Naive B cell (primary cell): ENCODE data around the gene CAPN12. TPM values are rescaled to one million over a fixed set of nuclear protein-coding genes. Genes with fewer than 3 reads are reported as not detected.
A peak's percentile ranks its signal among the peaks of the same experiment; 100 is the strongest.
"Not testable (repeated sequence)": the region's sequence is repeated elsewhere in the genome, so short reads cannot be mapped to it uniquely, and the experiment has no call there.

Source experiments
- ATAC-seq, 2 donors: fragments of 150-1000 bp; cut with Tn5 transposase; 2 replicates each; pipeline ENCODE4 v1.10.0; 2021; ENCODE audit warnings: low read depth in 2 of 2, mild to moderate bottlenecking in 2 of 2, moderate library complexity in 2 of 2
- DNase-seq: peaks from one replicate; pipeline ENCODE4 v3.0.0; 2022
- H3K27ac Mint-ChIP-seq, 6 donors: one replicate each; pipeline ENCODE4 v1.8.0; 2020 to 2022; ENCODE audit warnings: mild to moderate bottlenecking in 6 of 6, mixed read lengths in 6 of 6, moderate library complexity in 5 of 6, inconsistent platforms in 2 of 6
- H3K27me3 Mint-ChIP-seq, 3 donors: one replicate each; pipeline ENCODE4 v1.8.0; 2021 to 2022; ENCODE audit warnings: mixed read lengths in 3 of 3, mild to moderate bottlenecking in 1 of 3
- H3K36me3 Mint-ChIP-seq, 2 donors: one replicate each; pipeline ENCODE4 v1.8.0; 2020 to 2022; ENCODE audit warnings: mixed read lengths in 2 of 2, inconsistent platforms in 1 of 2, mild to moderate bottlenecking in 1 of 2
- H3K4me1 Mint-ChIP-seq, 3 donors: one replicate each; pipeline ENCODE4 v1.8.0; 2020 to 2022; ENCODE audit warnings: mixed read lengths in 3 of 3, inconsistent platforms in 1 of 3, mild to moderate bottlenecking in 1 of 3, moderate library complexity in 1 of 3
- H3K4me3 Mint-ChIP-seq, 8 donors: one replicate each; pipeline ENCODE4 v1.8.0; 2020 to 2022; ENCODE audit warnings: mild to moderate bottlenecking in 8 of 8, mixed read lengths in 8 of 8, moderate library complexity in 8 of 8, inconsistent platforms in 2 of 8
- H3K9me3 Mint-ChIP-seq, 7 donors: one replicate each; pipeline ENCODE4 v1.8.0; 2020 to 2022; ENCODE audit warnings: mixed read lengths in 7 of 7, mild to moderate bottlenecking in 5 of 7, inconsistent platforms in 2 of 7, moderate library complexity in 1 of 7
- polyA plus RNA-seq, 6 donors: library from polyadenylated mRNA; unstranded; fragments of 300-500 nt; fragmentation: Illumina TruSeq; gene quantifications; one replicate each; pipeline ENCODE4 v1.2.3, GENCODE V29; 2021; ENCODE audit warnings: low read depth in 6 of 6

The CAPN12 gene
- polyA plus RNA-seq, 6 donors from 2014 or later, result 3.3 to 25.4 (median 14.0) TPM

GRCh38 chr19:38782212-38782611 lies 37.9 kb upstream of the CAPN12 start:
- H3K4me3 Mint-ChIP-seq, ATAC-seq, H3K4me1 Mint-ChIP-seq, H3K27me3 Mint-ChIP-seq, DNase-seq, H3K9me3 Mint-ChIP-seq, H3K36me3 Mint-ChIP-seq: not testable (repeated sequence)
- H3K27ac Mint-ChIP-seq, result peak overlapping the region in 1 of 6 donors; percentile 72

- Mint-ChIP-seq H3K27me3 (peaks cover 0 to 8% (median 6%) of the 10 kb centered on the region in 3 donors), H3K4me3 (no peak overlapping the region), H3K36me3 (no peaks in the 10 kb centered on the region), H3K4me1 (no peaks in the 10 kb centered on the region), H3K9me3 (no peaks in the 10 kb centered on the region), H3K27ac (peak overlapping the region in 1 of 6 donors; percentile 42)
- DNase-seq (no peak), ATAC-seq (no peak)
Observed at GRCh38 chr19:38781058-38781457, 36.8 kb upstream of the CAPN12 start.

DNA sequence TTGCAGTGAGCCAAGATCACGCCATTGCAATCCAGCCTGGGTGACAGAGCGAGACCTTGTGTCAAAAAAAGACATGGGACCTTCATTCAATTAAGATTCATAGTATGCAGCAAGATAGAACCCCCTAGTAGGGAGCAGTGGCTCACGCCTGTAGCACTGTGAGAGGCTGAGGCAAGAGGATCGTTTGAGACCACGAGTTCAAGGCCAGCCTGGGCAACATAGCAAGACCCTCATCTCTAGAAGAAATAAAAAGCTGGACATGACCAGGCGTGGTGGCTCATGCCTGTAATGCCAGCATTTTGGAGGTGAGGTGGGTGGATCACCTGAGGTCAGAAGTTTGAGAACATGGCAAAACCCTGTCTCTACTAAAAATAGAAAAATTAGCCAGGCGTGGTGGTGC lies 36.2 kb upstream of the CAPN12 start:
- Mint-ChIP-seq H3K4me1 (no peaks in the 10 kb centered on the region), H3K4me3 (no peak overlapping the region), H3K27ac (no peak overlapping the region), H3K27me3 (peaks cover 0 to 8% (median 6%) of the 10 kb centered on the region in 3 donors), H3K9me3 (no peaks in the 10 kb centered on the region), H3K36me3 (no peaks in the 10 kb centered on the region)
- DNase-seq, result no peak
- ATAC-seq, result no peak

GRCh38 chr19:38778733-38779132 lies 34.5 kb upstream of the CAPN12 start:
- no peaks in the 10 kb centered on the region for H3K9me3 Mint-ChIP-seq
- H3K36me3 Mint-ChIP-seq, result no peaks in the 10 kb centered on the region
- H3K4me3 Mint-ChIP-seq, result no peak overlapping the region
- H3K4me1 Mint-ChIP-seq, result no peaks in the 10 kb centered on the region
- no peak overlapping the region for H3K27ac Mint-ChIP-seq
- ATAC-seq, result no peak
- no peak for DNase-seq
- peaks cover 0 to 8% (median 6%) of the 10 kb centered on the region in 3 donors for H3K27me3 Mint-ChIP-seq

GRCh38 chr19:38774181-38774950 lies 30.1 kb upstream of the CAPN12 start:
- peaks cover 1 to 4% (median 3%) of the 10 kb centered on the region in 3 donors for H3K4me1 Mint-ChIP-seq
- H3K36me3 Mint-ChIP-seq, result no peaks in the 10 kb centered on the region
- ATAC-seq (no peak), DNase-seq (no peak)
- H3K27me3 Mint-ChIP-seq, result peaks cover 0 to 8% (median 6%) of the 10 kb centered on the region in 3 donors
- H3K27ac Mint-ChIP-seq, result no peak overlapping the region
- H3K4me3 Mint-ChIP-seq, result peak overlapping the region in 1 of 8 donors; percentile 44
- no peaks in the 10 kb centered on the region for H3K9me3 Mint-ChIP-seq

DNA sequence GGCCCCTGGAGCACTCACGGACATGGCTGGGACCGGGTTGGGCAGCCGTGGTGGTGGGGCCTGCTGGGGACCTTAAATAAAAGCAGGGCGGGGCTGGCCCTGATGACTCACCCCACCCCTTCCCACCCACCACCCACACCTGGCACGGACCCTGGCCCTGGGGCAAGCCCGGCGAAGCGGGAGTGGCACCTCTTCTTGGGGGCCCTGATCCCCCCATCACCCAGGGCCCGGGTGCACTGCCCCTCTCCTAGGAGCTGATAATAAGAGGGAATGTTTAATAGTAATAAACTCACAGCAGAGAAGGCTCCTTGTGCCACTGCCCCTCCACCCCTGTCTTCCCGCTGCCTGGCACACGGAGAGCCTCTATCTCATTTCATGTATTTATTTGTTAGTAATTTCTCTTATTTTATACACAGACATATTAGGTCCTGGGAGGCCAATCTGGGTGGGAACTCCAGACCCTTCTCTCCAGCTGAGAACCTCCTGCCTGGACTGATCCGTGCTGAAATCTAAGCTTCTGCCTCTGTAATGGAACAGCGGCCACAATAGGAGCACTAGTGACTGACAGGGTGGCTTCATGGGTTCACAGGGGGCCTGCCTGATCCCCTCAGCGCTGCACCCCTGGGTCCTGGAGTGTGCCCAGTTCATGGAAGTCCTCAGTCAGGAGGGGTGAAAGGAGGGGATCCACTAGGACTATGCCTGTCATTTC lies 29.3 kb upstream of the CAPN12 start, which contains the start of gene LGALS7:
Gene LGALS7 (minus strand): TSS at position 49 of the 709 bp plus-strand sequence. CDS start 25 bp downstream, at position 24.
- DNase-seq, result no peak
- Mint-ChIP-seq H3K36me3 (no peaks in the 10 kb centered on the region), H3K4me3 (peak within 1 kb of the TSS in 1 of 8 donors; percentile 44), H3K9me3 (no peaks in the 10 kb centered on the region), H3K27me3 (peaks cover 0 to 2% (median 2%) of the 10 kb centered on the region in 3 donors), H3K27ac (no peak within 1 kb of the TSS), H3K4me1 (peaks cover 4 to 9% (median 8%) of the 10 kb centered on the region in 3 donors)
- ATAC-seq, result no peak

- ATAC-seq, DNase-seq, H3K27ac Mint-ChIP-seq, H3K27me3 Mint-ChIP-seq, H3K36me3 Mint-ChIP-seq, H3K4me3 Mint-ChIP-seq, H3K9me3 Mint-ChIP-seq: not testable (repeated sequence)
- peaks cover 4 to 12% (median 8%) of the 10 kb centered on the region in 3 donors for H3K4me1 Mint-ChIP-seq
Observed at GRCh38 chr19:38771569-38771968, 27.3 kb upstream of the CAPN12 start.

DNA sequence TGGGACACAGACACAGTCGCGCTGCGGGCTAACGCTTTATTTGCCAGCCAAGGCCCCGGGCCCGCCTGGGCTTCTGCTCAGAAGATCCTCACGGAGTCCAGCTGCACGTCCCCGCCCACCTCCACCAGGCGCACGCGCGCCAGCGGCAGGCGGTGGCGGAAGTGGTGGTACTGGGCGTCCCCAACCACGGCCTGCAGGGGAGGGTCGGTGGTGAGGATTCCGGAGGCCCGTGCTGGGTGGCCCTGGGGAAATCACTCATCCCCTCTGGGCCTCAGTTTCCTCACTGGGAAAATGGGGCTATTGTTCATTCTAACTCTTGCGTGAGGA lies 26.6 kb upstream of the CAPN12 start:
- not testable (repeated sequence) for DNase-seq, H3K9me3 Mint-ChIP-seq, H3K27me3 Mint-ChIP-seq, H3K36me3 Mint-ChIP-seq, H3K4me3 Mint-ChIP-seq, H3K27ac Mint-ChIP-seq
- peak; percentile 50 to 56 for ATAC-seq
- peaks cover 4 to 12% (median 8%) of the 10 kb centered on the region in 3 donors for H3K4me1 Mint-ChIP-seq

GRCh38 chr19:38770228-38770948 lies 26.1 kb upstream of the CAPN12 start:
- not testable (repeated sequence) for H3K9me3 Mint-ChIP-seq, H3K36me3 Mint-ChIP-seq, DNase-seq, H3K27me3 Mint-ChIP-seq
- Mint-ChIP-seq H3K27ac (peak overlapping the region in 1 of 6 donors; percentile 96), H3K4me3 (peak overlapping the region in 6 of 8 donors; percentile 42 to 89 (median 72)), H3K4me1 (peaks cover 4 to 12% (median 8%) of the 10 kb centered on the region in 3 donors)
- peak; percentile 9 to 15 for ATAC-seq

- DNase-seq (peak; percentile 95), ATAC-seq (peak; percentile 90 to 92)
- Mint-ChIP-seq H3K9me3 (peaks cover 0 to 4% (median 0%) of the 10 kb centered on the region in 7 donors), H3K4me3 (peak overlapping the region; percentile 69 to 89 (median 75)), H3K36me3 (no peaks in the 10 kb centered on the region), H3K4me1 (peaks cover 4 to 12% (median 8%) of the 10 kb centered on the region in 3 donors), H3K27ac (peak overlapping the region; percentile 78 to 96 (median 88)), H3K27me3 (no peaks in the 10 kb centered on the region)
Observed at GRCh38 chr19:38769635-38770211, 25.4 kb upstream of the CAPN12 start.

DNA sequence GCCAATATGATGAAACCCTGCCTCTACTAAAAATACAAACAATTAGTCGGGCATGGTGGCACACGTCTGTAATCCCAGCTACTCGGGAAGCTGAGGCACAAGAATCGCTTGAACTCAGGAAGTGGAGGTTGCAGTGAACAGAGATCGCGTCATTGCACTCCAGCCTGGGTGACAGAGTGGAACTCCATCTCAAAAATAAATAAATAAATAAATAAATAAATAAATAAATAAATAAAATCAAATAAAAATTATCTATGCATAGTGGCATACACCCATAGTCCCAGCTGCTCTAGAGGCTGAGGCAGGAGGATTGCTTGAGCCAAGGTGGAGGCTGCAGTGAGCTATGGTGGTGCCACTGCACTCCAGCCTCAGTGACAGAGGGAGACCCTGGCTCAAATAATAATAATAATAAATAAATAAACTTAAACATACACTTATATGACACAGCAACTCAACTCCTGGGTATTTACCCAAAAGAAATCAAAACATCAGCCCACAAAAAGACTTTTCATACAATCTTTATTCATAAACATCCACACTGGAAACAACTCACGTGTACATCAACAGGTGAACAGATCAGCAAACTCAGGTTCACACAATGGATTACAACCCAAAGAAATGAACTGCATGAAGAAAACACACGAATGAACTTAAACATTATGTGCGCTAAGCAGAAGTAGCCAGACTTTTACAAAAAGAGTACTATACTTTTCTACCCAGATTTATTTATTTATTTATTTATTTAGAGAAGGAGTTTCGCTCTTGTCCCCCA lies 22.2 kb upstream of the CAPN12 start:
- ATAC-seq (no peak), DNase-seq (no peak)
- Mint-ChIP-seq H3K36me3 (no peaks in the 10 kb centered on the region), H3K4me1 (peaks cover 4 to 20% (median 17%) of the 10 kb centered on the region in 3 donors), H3K9me3 (peaks cover 0 to 4% (median 0%) of the 10 kb centered on the region in 7 donors), H3K27ac (no peak overlapping the region), H3K4me3 (no peak overlapping the region), H3K27me3 (no peaks in the 10 kb centered on the region)

DNA sequence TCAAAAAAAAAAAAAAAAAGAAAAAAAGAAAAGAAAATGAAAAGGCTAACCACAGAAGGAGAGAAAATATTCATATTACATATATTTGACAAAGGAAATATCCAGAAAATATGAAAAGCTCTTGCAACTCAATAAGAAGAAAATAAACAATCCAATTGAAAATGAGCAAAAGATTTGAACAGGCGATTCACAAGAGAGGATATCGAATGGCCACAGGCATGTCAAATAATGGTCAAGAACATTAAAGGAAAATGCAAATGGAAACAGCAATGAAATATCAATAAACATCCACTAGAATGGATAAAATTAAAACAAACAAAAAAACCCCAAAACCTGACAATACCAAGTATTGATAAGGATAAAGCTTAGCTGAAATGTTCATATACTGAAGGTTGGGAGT lies 20.9 kb upstream of the CAPN12 start:
- no peak overlapping the region for H3K4me3 Mint-ChIP-seq
- H3K4me1 Mint-ChIP-seq, result peaks cover 4 to 20% (median 17%) of the 10 kb centered on the region in 3 donors
- H3K9me3 Mint-ChIP-seq, result peaks cover 0 to 4% (median 0%) of the 10 kb centered on the region in 7 donors
- no peaks in the 10 kb centered on the region for H3K36me3 Mint-ChIP-seq
- ATAC-seq (no peak), DNase-seq (no peak)
- H3K27ac Mint-ChIP-seq, result no peak overlapping the region
- H3K27me3 Mint-ChIP-seq, result no peaks in the 10 kb centered on the region
